Middle frontal gyrus (tissue), 1 donor: Measurements from ENCODE around the gene ATP9A.
"Not testable (repeated sequence)": the region's sequence is repeated elsewhere in the genome, so short reads cannot be mapped to it uniquely, and the experiment has no call there.

Experiments used
- DNase-seq: peaks from one replicate; pipeline ENCODE4 v3.0.0-alpha.2; 2015; ENCODE audit warnings: low spot score; ENCODE audit errors: extremely low spot score

ATP9A gene

DNA sequence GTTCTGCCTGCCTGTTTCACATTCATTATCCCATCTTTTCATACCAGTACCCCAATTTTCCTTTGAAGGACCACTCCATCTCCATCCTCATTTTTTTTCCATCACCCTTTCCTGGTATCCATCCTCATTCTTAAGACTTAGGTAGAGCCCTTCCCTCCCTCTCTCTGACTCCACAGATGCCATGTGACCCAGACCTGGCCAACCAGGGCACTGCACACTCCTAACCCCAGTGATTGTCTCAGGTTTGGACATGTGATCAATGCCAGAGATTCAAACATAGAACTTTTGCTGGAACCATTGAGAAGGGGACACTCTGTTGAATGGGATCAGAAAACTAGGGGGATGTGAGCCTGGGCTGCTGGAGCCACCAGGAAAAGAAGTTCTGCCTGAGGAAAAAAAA is 186.6 kb downstream of the ATP9A start:
- no peak for DNase-seq

DNA sequence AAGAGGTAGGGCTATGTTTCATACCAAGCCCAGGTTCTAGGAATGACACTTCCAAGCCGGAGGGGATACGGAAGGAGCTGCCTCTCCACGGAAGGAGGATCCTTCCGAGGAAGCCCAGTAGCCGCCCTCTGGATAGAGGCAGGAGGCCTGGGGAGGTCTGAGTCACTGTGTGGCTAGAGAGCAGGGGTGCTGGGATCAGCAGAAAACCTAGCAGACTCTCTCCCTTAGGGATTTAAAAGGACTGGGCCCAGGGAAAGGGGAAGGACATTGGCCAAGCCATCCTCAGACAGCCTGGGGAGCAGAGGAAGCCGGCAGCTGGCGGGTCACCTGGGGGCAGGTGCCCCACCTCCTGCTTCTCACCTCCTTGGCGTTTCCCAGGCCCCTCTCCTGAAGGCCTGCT is 189.1 kb downstream of the ATP9A start:
- DNase-seq, result no peak

DNA sequence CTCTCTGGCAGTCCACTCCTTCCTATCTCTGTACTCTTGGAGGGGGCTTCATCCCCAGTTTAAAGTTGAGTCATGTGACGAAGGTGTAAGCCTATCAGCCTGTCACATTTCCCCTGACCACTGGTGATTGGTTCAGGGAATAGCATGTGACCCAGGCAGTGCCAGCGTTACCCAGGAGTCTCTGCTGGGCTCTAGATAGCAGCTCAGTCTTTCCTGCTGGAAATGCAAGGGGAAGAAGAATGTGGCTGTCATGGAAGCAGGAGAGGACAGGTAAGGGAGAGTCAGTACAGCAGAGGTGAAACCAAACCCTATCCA is 190.1 kb downstream of the ATP9A start:
- no peak for DNase-seq

GRCh38 chr20:51577432-51578144 is 190.6 kb downstream of the ATP9A start:
- no peak for DNase-seq

- DNase-seq, result no peak
These were observed 192.7 kb downstream of the ATP9A start for GRCh38 chr20:51575486-51575885.

DNA sequence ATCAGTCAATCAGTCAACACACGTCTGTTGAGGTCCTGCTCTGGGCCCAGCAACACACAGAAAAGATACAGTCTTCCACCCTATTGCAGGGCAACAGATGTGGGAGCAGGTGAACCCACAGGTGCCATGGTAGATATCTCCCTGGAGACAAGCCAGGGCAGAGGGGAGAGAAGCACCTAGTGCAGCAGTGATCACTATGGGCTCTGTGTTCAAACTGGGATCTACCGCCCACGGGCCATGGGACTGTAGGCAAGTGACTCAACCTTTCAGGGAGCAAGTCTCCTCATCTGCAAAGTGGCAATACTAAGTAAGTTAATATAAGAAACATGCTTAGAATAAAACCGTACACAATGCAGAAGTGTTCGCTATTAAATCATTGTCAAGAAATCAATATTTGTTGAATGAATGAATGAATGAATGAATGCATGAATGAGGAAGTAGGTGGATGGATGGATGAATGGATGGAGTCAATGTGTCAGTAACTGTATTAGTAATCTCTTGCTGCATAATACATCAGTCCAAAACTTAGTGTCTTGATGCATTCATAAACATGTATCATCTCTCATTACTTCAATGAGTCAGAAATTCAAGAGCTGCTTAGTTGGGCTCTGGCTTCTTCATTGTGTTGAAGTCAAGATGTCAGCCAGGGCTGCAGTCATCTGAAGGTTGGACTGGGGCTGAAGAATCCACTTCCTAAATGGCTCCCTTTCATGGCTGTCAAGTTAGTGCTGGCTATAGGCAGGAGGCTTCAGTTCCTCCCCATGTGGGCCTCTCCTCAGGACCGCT is 193.7 kb downstream of the ATP9A start:
- DNase-seq, result no peak

GRCh38 chr20:51573576-51574243 is 194.5 kb downstream of the ATP9A start:
- no peak for DNase-seq

- DNase-seq, result no peak
These were observed 196.8 kb downstream of the ATP9A start for GRCh38 chr20:51571460-51571794.

DNA sequence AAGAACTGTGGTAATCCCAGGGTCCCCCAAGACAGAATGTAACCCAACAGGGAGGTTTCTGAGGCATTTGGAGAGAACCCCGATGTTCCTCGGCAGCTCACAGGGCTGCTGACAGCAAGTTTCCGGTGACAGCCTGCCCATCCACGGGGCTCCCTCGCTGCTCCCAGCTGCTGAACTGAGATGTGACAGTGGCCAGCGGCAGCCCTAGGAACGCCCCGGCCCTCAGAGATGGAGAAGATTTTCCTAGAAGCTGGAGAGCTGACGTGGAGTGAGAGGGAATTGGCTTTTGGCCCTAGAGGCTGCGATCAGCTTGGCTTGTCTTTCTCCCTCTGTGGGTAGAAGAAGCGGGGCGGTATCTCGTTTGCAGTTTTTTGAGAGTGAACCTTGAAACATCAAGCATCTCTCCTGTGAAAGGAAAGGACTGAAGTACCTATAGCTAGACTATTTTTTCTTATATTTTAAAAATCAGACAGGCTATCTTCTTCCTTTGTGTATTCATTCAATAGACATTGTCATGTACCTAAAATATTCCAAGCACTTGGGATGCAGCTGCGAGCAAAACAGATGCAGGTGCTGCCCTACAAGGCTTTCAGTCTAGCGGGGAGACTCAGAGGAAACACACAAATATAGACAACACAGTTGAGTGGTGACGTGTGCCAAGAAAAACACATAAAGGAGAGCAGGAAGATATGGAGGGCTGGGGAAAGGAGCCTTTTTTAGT is 197.3 kb downstream of the ATP9A start:
- no peak for DNase-seq

- no peak for DNase-seq
These were observed 198.1 kb downstream of the ATP9A start for GRCh38 chr20:51569815-51570738.

- DNase-seq, result not testable (repeated sequence)
These were observed 199.7 kb downstream of the ATP9A start for GRCh38 chr20:51568533-51568932.

- DNase-seq, result no peak
These were observed 200.6 kb downstream of the ATP9A start for GRCh38 chr20:51567622-51568021.

DNA sequence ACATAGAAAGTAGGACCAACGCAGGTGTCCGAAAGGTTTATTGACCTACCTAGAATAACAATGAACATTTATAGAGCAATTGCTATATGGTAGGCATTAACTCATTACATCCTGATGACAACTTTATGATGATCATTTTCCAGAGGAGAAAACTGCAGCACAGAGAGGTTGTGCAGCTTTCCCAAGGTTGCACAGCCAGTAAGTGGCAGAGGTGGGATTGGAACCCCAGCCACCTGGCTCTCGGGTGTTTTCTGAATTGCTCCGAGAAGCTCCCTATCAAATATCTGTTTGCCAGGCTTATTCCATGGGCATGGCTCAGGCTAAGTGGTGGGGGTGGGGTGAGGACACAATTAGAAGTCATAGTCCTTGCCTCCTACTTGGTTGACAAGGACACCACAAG is 201.6 kb downstream of the ATP9A start:
- no peak for DNase-seq

- no peak for DNase-seq
These were observed 202.7 kb downstream of the ATP9A start for GRCh38 chr20:51565298-51566144.

DNA sequence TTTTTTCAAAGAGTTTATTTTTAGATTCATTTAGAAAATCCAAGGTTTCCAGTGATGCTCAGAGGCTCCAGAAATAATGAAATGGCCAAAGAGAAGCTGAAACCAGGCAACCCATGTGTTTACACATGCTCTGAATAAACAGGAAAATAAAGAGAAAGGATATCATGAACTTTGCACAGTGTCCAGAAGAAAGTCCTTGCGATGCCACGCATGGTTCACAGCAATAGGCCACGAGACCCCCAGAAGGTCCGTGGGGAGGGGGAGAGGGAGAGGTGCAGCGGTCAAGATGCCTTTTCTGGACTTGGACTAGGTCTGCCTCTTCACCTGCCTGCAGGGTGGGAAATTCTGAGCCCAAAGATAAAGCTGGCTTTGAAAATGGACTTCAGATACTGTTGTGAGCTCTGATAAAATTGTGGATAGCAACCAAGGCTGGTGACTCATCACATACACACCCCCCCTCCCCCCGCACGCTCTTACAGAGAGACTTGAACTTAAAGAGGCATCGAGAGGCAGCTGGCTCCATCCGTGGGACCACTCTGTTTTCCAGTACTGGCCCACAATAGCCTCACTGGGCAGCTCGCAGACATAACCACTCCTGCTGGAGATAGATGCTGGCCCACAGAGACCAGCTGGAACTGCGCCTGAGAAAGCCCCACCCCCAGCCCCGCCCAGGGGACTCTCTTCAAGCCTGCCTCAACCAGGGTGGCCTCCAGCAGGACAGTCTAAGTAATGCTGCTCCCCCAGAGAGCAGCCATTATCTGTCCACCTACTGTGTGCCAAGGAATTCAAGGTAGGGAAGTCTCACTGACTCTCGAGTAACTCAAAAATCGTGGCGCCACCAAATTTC is 204.5 kb downstream of the ATP9A start:
- DNase-seq, result no peak

DNA sequence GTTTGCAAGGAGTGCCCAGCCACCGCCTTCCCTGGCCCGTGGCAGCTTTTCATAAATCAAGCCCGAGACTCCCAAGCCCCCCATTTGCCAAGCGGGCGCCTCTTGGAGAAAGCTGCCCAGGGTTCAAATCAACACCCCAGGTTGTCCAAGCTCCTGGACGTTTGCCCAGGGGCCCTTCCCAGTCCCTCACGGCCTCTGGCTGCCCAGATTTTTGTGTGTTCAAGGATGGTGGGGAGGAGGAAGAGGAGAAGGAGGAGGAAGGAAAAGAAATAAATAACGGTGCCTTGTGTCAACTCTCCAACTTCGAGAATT is 205.1 kb downstream of the ATP9A start:
- no peak for DNase-seq

DNA sequence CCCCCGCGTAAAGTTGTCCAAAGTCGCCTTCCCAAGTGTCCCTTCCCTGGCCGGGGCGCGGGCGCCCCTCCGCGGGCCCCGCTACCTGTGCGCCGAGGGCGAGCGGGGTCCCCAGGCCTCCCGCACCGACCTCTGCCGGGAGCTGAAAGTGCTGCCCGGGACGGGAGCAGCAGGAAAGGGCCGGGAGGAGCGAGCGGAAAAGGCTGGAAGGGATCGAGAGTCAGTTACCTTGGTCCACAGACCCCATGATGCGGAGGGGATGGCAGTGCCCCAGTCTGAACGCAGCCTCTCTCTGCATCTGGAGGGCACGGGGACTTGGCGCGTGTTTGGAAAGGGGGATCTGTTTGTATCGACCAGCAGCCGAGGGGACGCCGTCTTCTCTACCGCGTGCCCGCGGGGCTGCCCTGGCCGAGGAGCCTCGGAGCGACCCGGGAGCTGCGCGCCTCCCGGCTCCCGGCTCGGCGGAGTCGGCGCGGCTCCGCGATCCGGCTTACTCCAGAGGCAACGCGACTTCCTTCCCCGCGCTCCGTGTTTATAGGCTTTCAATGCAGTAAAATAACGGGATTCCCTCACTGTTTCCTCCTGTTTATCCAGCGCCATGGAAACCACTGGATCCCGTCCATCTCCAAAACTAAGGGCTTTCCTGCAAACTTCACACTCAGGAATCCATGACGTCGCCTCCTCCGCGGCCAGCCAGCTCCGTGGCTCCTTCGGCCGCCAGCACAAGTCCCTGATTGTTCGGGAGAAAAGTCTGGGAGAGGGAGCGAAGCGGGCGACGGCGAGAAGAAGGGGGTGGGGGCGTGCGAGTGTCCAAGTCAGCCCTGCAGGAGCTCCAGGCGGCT is 205.6 kb downstream of the ATP9A start:
- peak; percentile 17 for DNase-seq

DNA sequence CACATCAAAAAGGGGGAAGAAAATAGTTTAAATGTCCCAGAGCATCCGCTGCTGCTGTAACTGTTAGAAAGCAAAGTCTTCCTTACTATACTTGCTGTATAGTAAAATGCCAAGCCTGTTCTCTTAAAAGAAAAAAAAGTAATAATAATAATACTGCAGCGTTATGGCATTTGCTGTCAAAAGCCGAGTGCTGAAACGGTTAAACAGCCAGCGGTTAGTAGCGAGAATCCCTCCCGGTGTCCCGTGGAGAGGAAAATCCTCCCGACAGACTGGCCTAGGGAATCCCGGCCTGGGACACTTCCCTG is 206.2 kb downstream of the ATP9A start:
- no peak for DNase-seq
